Measurements from ENCODE around the gene UXT. TPM values are rescaled to one million over a fixed set of nuclear protein-coding genes. Genes with fewer than 3 reads are reported as not detected.

UXT gene, protein sequence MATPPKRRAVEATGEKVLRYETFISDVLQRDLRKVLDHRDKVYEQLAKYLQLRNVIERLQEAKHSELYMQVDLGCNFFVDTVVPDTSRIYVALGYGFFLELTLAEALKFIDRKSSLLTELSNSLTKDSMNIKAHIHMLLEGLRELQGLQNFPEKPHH
- total RNA-seq (2022; extraction: Qiagen RNA extraction), result 157 to 183 TPM (median 163 TPM) in 5 replicates

DNA sequence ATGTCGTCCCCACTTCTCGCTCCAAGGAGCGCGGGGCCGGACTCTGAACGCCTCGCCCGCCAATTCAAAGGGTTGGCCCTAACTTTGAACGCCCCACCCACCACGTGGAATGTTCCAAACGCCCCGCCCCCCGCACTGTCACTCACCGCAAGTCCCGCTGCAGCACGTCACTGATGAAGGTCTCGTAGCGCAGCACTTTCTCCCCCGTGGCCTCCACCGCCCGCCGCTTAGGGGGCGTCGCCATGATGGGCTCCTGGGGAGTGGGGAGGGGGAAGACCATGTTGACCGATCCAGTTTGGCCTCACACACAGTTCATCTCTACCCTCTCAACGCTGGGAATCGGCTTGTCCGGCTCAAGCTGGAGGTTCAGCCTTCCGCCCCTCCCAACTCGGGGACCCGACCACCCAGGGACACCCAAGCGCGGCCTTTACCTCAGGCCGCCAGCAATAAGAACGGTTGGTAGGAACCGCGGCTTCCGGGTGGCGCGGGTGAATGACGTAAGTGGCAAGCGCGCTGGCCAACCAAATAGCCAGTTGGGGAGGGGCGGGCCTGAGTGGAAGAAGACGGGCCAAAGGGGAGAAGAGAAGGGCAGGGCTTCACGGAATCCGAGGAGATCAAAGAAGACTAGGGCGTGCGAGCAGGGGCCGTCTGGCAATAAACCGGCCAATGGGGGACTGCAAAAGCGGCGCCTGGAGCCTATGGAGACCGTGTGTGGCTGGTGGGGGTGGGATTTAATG lies at the start of gene UXT:
UXT (minus strand) TSS at position 497 of the 737 bp plus-strand sequence; CDS start at position 244, 253 bp downstream.

GRCh38 chrX:47650164-47651042 lies 8.6 kb downstream of the UXT start, which contains the start of gene ELK1:
TSS of gene ELK1 (minus strand) at chrX:47650563. CDS start at chrX:47641441, 9,122 bp downstream.

GRCh38 chrX:47629419-47630200 lies 29.4 kb downstream of the UXT start, which contains the start of gene CFP:
TSS of gene CFP (minus strand) at chrX:47629930. CDS start at chrX:47629844, 86 bp downstream.

GRCh38 chrX:47619486-47620302 lies 39.3 kb downstream of the UXT start, which contains the start of gene SYN1:
TSS of gene SYN1 (minus strand) at chrX:47619857. CDS start at chrX:47619728, 129 bp downstream.

Other genes starting within 250 kb of the UXT start
- 3.6 to 4.5 TPM (median 4.3 TPM) in 5 replicates for gene ZNF41, start 176.0 kb downstream of the UXT start, total RNA-seq (2022; extraction: Qiagen RNA extraction)
- gene ARAF, start 98.0 kb downstream of the UXT start, total RNA-seq (2022; extraction: Qiagen RNA extraction), result 40.3 to 59.5 TPM (median 55.8 TPM) in 5 replicates
- 247 to 270 TPM (median 250 TPM) in 5 replicates for gene TIMP1, start 76.7 kb downstream of the UXT start, total RNA-seq (2022; extraction: Qiagen RNA extraction)
- 0.15 to 0.73 TPM (median 0.42 TPM) in 5 replicates for gene SYN1, start 39.3 kb downstream of the UXT start, total RNA-seq (2022; extraction: Qiagen RNA extraction)
- gene CFP, start 29.2 kb downstream of the UXT start, total RNA-seq (2022; extraction: Qiagen RNA extraction), result 0.30 to 0.95 TPM (median 0.34 TPM) in 5 replicates
- gene ELK1, start 8.6 kb downstream of the UXT start, total RNA-seq (2022; extraction: Qiagen RNA extraction), result 30.4 to 40.1 TPM (median 38.5 TPM) in 5 replicates
- 4.6 to 5.6 TPM (median 4.9 TPM) in 5 replicates for gene ZNF81, start 177.7 kb upstream of the UXT start, total RNA-seq (2022; extraction: Qiagen RNA extraction)

Data from A549 treated with dexamethasone at 1 μM for 4 hours (cell line).